ENCODE measurements around the gene AKAP7. TPM values are rescaled to one million over a fixed set of nuclear protein-coding genes. Genes with fewer than 3 reads are reported as not detected.

Gene AKAP7
- total and polyA plus RNA-seq, 2 donors (not counting 3 experiments of a cell fraction or from before 2014, with no cell fraction given) = 0.76 to 3.3 TPM

GRCh38 chr6:131212024-131212423 lies 76.8 kb downstream of the AKAP7 start:
- Histone ChIP-seq H3K4me3 (replicated peaks in 1 of 3; ENCODE audit: insufficient read depth in 1 of 3, low read depth in 1 of 3, low read length in 3 of 3) (no peak overlapping the region), H3K4me2 (ENCODE audit: insufficient read depth, low read length) (no peak overlapping the region), H3K27me3 (ENCODE audit: control insufficient read depth in 2 of 2, insufficient read depth in 2 of 2, low read length in 2 of 2) (no peaks in the 10 kb centered on the region), H3K79me2 (ENCODE audit: control insufficient read depth, insufficient read depth, low read length) (no peaks in the 10 kb centered on the region), H3K9me1 (replicated peaks; ENCODE audit: control insufficient read depth, extremely low read depth, insufficient read depth, low read length) (no peaks in the 10 kb centered on the region), H2AFZ (ENCODE audit: low read depth, low read length) (no peak overlapping the region), H3K9ac (replicated peaks; ENCODE audit: extremely low read depth, insufficient read depth, low read length) (no peak overlapping the region), H3K36me3 (ENCODE audit: control insufficient read depth in 2 of 2, extremely low read depth in 1 of 2, insufficient read depth in 2 of 2, low read length in 2 of 2) (no peaks in the 10 kb centered on the region), H3K4me1 (ENCODE audit: control insufficient read depth, extremely low read depth, insufficient read depth, low read length) (peaks cover 13% of the 10 kb centered on the region), H4K20me1 (replicated peaks; ENCODE audit: control insufficient read depth, extremely low read depth, insufficient read depth, low read length) (no peaks in the 10 kb centered on the region), H3K9me3 (replicated peaks; ENCODE audit: control insufficient read depth, insufficient read depth, low read length) (no peaks in the 10 kb centered on the region), H3K27ac (ENCODE audit: insufficient read depth, low read depth, low read length) (no peak overlapping the region)
- no peak for TF ChIP-seq JUN (IDR thresholded peaks at IDR 0.05; ENCODE audit: borderline replicate concordance, insufficient read depth, insufficient read length, low read depth)
- no peak for TF ChIP-seq POLR2AphosphoS5 (IDR thresholded peaks at IDR 0.05; ENCODE audit: insufficient read depth, low read depth, low read length)
- TF ChIP-seq POLR2A (IDR thresholded peaks at IDR 0.05; ENCODE audit: low read depth, low read length) = no peak
- TF ChIP-seq CTCF (IDR thresholded peaks at IDR 0.05; ENCODE audit: extremely low read depth in 1 of 2, insufficient read depth in 1 of 2, low read depth in 1 of 2, low read length in 2 of 2) = no peak
- no peak for TF ChIP-seq EZH2 (IDR thresholded peaks at IDR 0.05; ENCODE audit: borderline replicate concordance, low read depth, low read length, severe bottlenecking)
- TF ChIP-seq MYC (IDR thresholded peaks at IDR 0.05; ENCODE audit: low read depth, low read length) = no peak
- no peak for TF ChIP-seq GATA2 (IDR thresholded peaks at IDR 0.05; ENCODE audit: insufficient read depth, insufficient read length, low read depth, low read length)
- no peak for TF ChIP-seq FOS (IDR thresholded peaks at IDR 0.05; ENCODE audit: borderline replicate concordance, insufficient read depth, low read length)
- TF ChIP-seq MAX (IDR thresholded peaks at IDR 0.05; ENCODE audit: insufficient read depth, insufficient read length) = no peak
- dilution Hi-C loops (cut with MboI; ENCODE audit: extremely low pct_ligation_motif_present, low sequenced_read_pairs) = no loop called here
- FAIRE-seq (no peak), DNase-seq (ENCODE audit: low read depth, low spot score) (no peak)
- POLR2A ChIA-PET = no interaction called here
- intact Hi-C loops (cut with micrococcal nuclease) = no loop called here
- BruUV-seq (replicated peaks) = no TSS peak
- CTCF ChIA-PET = interaction anchor here (0.8 to 1.2 kb wide), 2 partner anchors 12 to 13 kb away, joined by 3 read pairs; no protein-coding TSS in a partner anchor
